A673 (cell line): ENCODE results near the gene SEMA4D. TPM values are rescaled to one million over a fixed set of nuclear protein-coding genes. Genes with fewer than 3 reads are reported as not detected.

Experiments used
- BruUV-seq: library from RNA; stranded (reverse); fragments of 400-500 nt; replicated peaks from 2 replicates; lab custom pipeline; 2021; lab: Mats Ljungman, UMichigan
- CTCF ChIA-PET: fragments of 300-600 bp; sonication (Branson Sonifier 250); formaldehyde crosslinking; loops from one replicate; lab custom pipeline; 2022; ENCODE audit warnings: antibody characterized with exemption; lab: Charles Lee
- POLR2A ChIA-PET: fragments of 300-600 bp; sonication (Branson Sonifier 250); formaldehyde crosslinking; loops from one replicate; lab custom pipeline; 2022; ENCODE audit warnings: antibody characterized with exemption; ENCODE audit not compliant: low non-redundant PET; lab: Charles Lee
- DNase-seq: peaks from one replicate; pipeline ENCODE4 v3.0.0-alpha.2; 2015; ENCODE audit warnings: low spot score
- H3K27ac ChIP-seq: fragments of 200-600 bp; sonication (generic); 2 replicates; pipeline ENCODE4 v1.5.1; 2016; ENCODE audit warnings: mixed run types, low read depth, mild to moderate bottlenecking, mixed read lengths, antibody characterized with exemption, low read length; ENCODE audit not compliant: poor library complexity, severe bottlenecking
- H3K27me3 ChIP-seq: fragments of 200-600 bp; sonication (generic); replicated peaks from 2 replicates; pipeline ENCODE4 v1.6.1; 2017; ENCODE audit warnings: mixed run types, low read depth, mild to moderate bottlenecking, mixed read lengths, antibody characterized with exemption, low read length; ENCODE audit not compliant: insufficient read depth, poor library complexity
- H3K36me3 ChIP-seq: fragments of 200-600 bp; sonication (generic); 2 replicates; pipeline ENCODE4 v1.6.1; 2016; ENCODE audit warnings: mixed run types, mild to moderate bottlenecking, mixed read lengths, antibody characterized with exemption, low read length; ENCODE audit not compliant: insufficient read depth, poor library complexity, severe bottlenecking
- H3K4me1 ChIP-seq: fragments of 200-600 bp; sonication (generic); 2 replicates; pipeline ENCODE4 v1.6.1; 2017; ENCODE audit warnings: mixed run types, mild to moderate bottlenecking, mixed read lengths, antibody characterized with exemption, low read length; ENCODE audit not compliant: insufficient read depth, poor library complexity, severe bottlenecking
- H3K4me3 ChIP-seq: fragments of 200-600 bp; sonication (generic); 2 replicates; pipeline ENCODE4 v1.5.1; 2016; ENCODE audit warnings: low read depth, mixed run types, mild to moderate bottlenecking, mixed read lengths, low read length; ENCODE audit not compliant: poor library complexity, severe bottlenecking
- H3K9me3 ChIP-seq: fragments of 200-600 bp; sonication (generic); 2 replicates; pipeline ENCODE4 v1.6.1; 2016; ENCODE audit warnings: mixed run types, low read depth, mild to moderate bottlenecking, mixed read lengths, antibody characterized with exemption, low read length; ENCODE audit not compliant: poor library complexity, severe bottlenecking
- CTCF ChIP-seq: fragments of 300-800, 200-600 bp; sonication (generic); conservative IDR thresholded peaks from 2 replicates; pipeline ENCODE4 v1.5.1; 2017; ENCODE audit warnings: low read depth, mild to moderate bottlenecking, antibody characterized with exemption, low read length, moderate library complexity, mixed read lengths
- EZH2 ChIP-seq: fragments of 200-600 bp; sonication (generic); IDR thresholded peaks from 2 replicates; pipeline ENCODE4 v1.6.1; 2017; ENCODE audit warnings: borderline replicate concordance, low read depth, mild to moderate bottlenecking, mixed read lengths, antibody characterized with exemption, low read length; ENCODE audit not compliant: poor library complexity, severe bottlenecking
- intact Hi-C: fragments of 100-400 bp; cut with micrococcal nuclease; formaldehyde crosslinking; loops from one replicate; pipeline ENCODE4 v1.10.0; 2022; ENCODE audit not compliant: unreplicated experiment
- total RNA-seq: library from RNA; stranded (reverse); gene quantifications from 2 replicates; pipeline ENCODE4 v1.2.3, GENCODE V29; 2021

The SEMA4D gene
- total RNA-seq, 1 experiment from 2014 or later: 14.2 TPM

- Histone ChIP-seq H3K36me3 (no peaks in the 10 kb centered on the region), H3K9me3 (no peaks in the 10 kb centered on the region), H3K4me1 (no peaks in the 10 kb centered on the region), H3K27ac (no peak overlapping the region), H3K4me3 (no peak overlapping the region), H3K27me3 (no peaks in the 10 kb centered on the region)
- ChIA-PET POLR2A (no interaction called here), CTCF (no interaction called here)
- DNase-seq: no peak
- intact Hi-C loops: no loop called here
- TF ChIP-seq EZH2: no peak
- TF ChIP-seq CTCF: no peak
- BruUV-seq: no TSS peak
Observed at GRCh38 chr9:89458768-89459496, 39.0 kb downstream of the SEMA4D start.

GRCh38 chr9:89457376-89457855 lies 40.5 kb downstream of the SEMA4D start:
- no peak overlapping the region for H3K27ac ChIP-seq
- no TSS peak for BruUV-seq
- no peak for DNase-seq
- H3K9me3 ChIP-seq: no peaks in the 10 kb centered on the region
- no peaks in the 10 kb centered on the region for H3K4me1 ChIP-seq
- POLR2A ChIA-PET: no interaction called here
- intact Hi-C loops: no loop called here
- H3K4me3 ChIP-seq: no peak overlapping the region
- H3K36me3 ChIP-seq: no peaks in the 10 kb centered on the region
- CTCF ChIA-PET: no interaction called here
- H3K27me3 ChIP-seq: no peaks in the 10 kb centered on the region
- TF ChIP-seq CTCF: no peak
- TF ChIP-seq EZH2: no peak

DNA sequence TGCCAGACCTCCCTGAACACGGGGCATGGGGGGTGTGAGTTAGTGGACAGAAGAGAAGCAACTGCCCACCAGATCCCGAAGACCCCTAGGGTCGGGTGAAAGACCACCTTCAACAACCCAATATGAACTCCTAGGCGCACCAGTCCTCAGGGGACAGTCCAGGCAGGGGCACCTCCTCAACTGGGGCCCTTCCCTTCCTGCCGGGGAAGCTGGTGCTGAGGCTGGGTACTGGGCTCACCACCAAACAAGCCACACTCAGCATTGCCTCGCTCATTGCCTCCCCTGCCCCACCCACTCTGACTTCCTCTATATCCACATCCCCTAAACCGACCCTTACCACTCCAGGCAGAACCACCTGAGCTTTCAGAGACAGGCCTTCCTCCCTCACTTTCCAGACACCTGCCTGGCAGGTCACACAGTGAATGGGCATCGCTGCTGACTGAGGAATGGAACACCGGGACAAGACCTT lies 42.5 kb downstream of the SEMA4D start:
- CTCF ChIA-PET: no interaction called here

More for the DNA sequence above, 42.5 kb downstream of the SEMA4D start:
- BruUV-seq: no TSS peak
- no peaks in the 10 kb centered on the region for H3K27me3 ChIP-seq
- DNase-seq: no peak
- intact Hi-C loops: no loop called here
- no peaks in the 10 kb centered on the region for H3K36me3 ChIP-seq
- H3K4me3 ChIP-seq: no peak overlapping the region
- POLR2A ChIA-PET: no interaction called here
- H3K9me3 ChIP-seq: no peaks in the 10 kb centered on the region
- no peaks in the 10 kb centered on the region for H3K4me1 ChIP-seq
- no peak overlapping the region for H3K27ac ChIP-seq
- no peak for TF ChIP-seq CTCF
- TF ChIP-seq EZH2: no peak
